Measurements from ENCODE around the gene ZFP92.
"Not testable (repeated sequence)": the region's sequence is repeated elsewhere in the genome, so short reads cannot be mapped to it uniquely, and the experiment has no call there.

Gene ZFP92

GRCh38 chrX:153387345-153387744 lies 23.9 kb upstream of the ZFP92 start:
- ATAC-seq (ENCODE audit: insufficient read depth, low read depth) (no peak), DNase-seq (no peak)
- Histone ChIP-seq H3K27ac (ENCODE audit: low read length) (no peak overlapping the region), H3K9me3 (ENCODE audit: insufficient read depth, low read length, severe bottlenecking) (peaks cover 2% of the 10 kb centered on the region), H3K36me3 (ENCODE audit: insufficient read depth, low read length) (no peaks in the 10 kb centered on the region), H3K9ac (ENCODE audit: low read depth, low read length) (no peak overlapping the region), H4K20me1 (ENCODE audit: insufficient read depth, low read length) (no peaks in the 10 kb centered on the region), H3K4me2 (ENCODE audit: insufficient read depth, low read length) (no peak overlapping the region), H3K4me1 (ENCODE audit: insufficient read depth, low read length) (no peaks in the 10 kb centered on the region), H2AFZ (ENCODE audit: low read depth, low read length) (no peak overlapping the region), H3K27me3 (ENCODE audit: insufficient read depth, low read length, poor library complexity) (no peaks in the 10 kb centered on the region), H3K4me3 (ENCODE audit: low read depth in 1 of 2, low read length in 2 of 2) (no peak overlapping the region), H3K79me2 (ENCODE audit: insufficient read depth, low read length) (no peaks in the 10 kb centered on the region)
- TF ChIP-seq EZH2 (IDR thresholded peaks at IDR 0.05; ENCODE audit: borderline replicate concordance, low read depth, low read length, severe bottlenecking): no peak
- TF ChIP-seq, protein P1, sequence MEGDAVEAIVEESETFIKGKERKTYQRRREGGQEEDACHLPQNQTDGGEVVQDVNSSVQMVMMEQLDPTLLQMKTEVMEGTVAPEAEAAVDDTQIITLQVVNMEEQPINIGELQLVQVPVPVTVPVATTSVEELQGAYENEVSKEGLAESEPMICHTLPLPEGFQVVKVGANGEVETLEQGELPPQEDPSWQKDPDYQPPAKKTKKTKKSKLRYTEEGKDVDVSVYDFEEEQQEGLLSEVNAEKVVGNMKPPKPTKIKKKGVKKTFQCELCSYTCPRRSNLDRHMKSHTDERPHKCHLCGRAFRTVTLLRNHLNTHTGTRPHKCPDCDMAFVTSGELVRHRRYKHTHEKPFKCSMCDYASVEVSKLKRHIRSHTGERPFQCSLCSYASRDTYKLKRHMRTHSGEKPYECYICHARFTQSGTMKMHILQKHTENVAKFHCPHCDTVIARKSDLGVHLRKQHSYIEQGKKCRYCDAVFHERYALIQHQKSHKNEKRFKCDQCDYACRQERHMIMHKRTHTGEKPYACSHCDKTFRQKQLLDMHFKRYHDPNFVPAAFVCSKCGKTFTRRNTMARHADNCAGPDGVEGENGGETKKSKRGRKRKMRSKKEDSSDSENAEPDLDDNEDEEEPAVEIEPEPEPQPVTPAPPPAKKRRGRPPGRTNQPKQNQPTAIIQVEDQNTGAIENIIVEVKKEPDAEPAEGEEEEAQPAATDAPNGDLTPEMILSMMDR (IDR thresholded peaks at IDR 0.05; ENCODE audit: borderline replicate concordance, extremely low read depth, low read length, poor library complexity, severe bottlenecking): no peak

DNA sequence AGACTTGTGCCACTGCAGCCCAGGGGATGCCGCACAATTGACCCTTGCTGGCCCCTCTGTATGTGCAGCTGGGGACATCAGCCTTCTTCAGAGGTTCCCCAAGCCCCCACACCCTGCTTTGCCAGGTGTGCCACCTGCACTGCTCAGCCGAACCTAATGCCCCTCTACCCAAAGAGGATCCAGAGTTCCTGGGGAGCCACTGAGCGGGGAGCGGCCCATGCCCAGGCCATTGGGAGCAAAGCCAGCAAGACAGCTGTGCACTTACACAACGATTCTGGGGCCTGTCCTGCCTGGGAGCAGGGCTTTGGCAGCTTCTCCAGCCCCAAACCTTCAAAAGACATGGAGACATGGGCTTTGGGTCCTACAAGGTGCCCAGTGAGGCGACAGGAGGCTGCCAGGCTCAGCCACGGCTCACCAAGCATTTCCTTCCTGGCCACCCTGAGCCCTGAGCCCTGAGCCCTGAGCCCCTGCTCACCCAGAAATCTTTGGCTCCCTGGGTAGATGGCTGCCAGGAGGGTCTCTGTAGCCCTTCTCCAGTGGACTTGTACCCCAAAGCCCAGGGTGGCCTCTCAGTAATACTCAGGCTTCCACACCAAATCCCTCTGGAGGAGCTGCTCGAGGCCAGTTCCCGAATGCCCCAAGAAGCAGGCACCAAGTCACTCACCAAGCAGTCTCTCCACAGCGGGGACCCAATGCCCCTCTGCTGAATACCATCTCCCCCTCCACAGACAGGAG lies 23.1 kb upstream of the ZFP92 start:
- H3K79me2 ChIP-seq (ENCODE audit: insufficient read depth, low read length): no peaks in the 10 kb centered on the region
- H3K9me3 ChIP-seq (ENCODE audit: insufficient read depth, low read length, severe bottlenecking): peaks cover 2% of the 10 kb centered on the region
- DNase-seq: no peak
- no peak overlapping the region for H3K4me3 ChIP-seq (ENCODE audit: low read depth in 1 of 2, low read length in 2 of 2)
- H4K20me1 ChIP-seq (ENCODE audit: insufficient read depth, low read length): no peaks in the 10 kb centered on the region
- H3K36me3 ChIP-seq (ENCODE audit: insufficient read depth, low read length): no peaks in the 10 kb centered on the region
- H2AFZ ChIP-seq (ENCODE audit: low read depth, low read length): no peak overlapping the region
- no peak overlapping the region for H3K9ac ChIP-seq (ENCODE audit: low read depth, low read length)
- no peak overlapping the region for H3K4me2 ChIP-seq (ENCODE audit: insufficient read depth, low read length)
- no peaks in the 10 kb centered on the region for H3K27me3 ChIP-seq (ENCODE audit: insufficient read depth, low read length, poor library complexity)
- no peak overlapping the region for H3K27ac ChIP-seq (ENCODE audit: low read length)
- TF ChIP-seq, protein P1 (IDR thresholded peaks at IDR 0.05; ENCODE audit: borderline replicate concordance, extremely low read depth, low read length, poor library complexity, severe bottlenecking): no peak
- no peak for TF ChIP-seq EZH2 (IDR thresholded peaks at IDR 0.05; ENCODE audit: borderline replicate concordance, low read depth, low read length, severe bottlenecking)
- no peak for ATAC-seq (ENCODE audit: insufficient read depth, low read depth)
- no peaks in the 10 kb centered on the region for H3K4me1 ChIP-seq (ENCODE audit: insufficient read depth, low read length)

- DNase-seq: no peak
- Histone ChIP-seq H3K4me2 (ENCODE audit: insufficient read depth, low read length) (no peak overlapping the region), H3K4me1 (ENCODE audit: insufficient read depth, low read length) (no peaks in the 10 kb centered on the region), H3K9me3 (ENCODE audit: insufficient read depth, low read length, severe bottlenecking) (peaks cover 2% of the 10 kb centered on the region), H3K27ac (ENCODE audit: low read length) (no peak overlapping the region), H3K9ac (ENCODE audit: low read depth, low read length) (no peak overlapping the region), H3K79me2 (ENCODE audit: insufficient read depth, low read length) (no peaks in the 10 kb centered on the region), H3K27me3 (ENCODE audit: insufficient read depth, low read length, poor library complexity) (no peaks in the 10 kb centered on the region), H2AFZ (ENCODE audit: low read depth, low read length) (no peak overlapping the region), H3K36me3 (ENCODE audit: insufficient read depth, low read length) (no peaks in the 10 kb centered on the region), H3K4me3 (ENCODE audit: low read depth in 1 of 2, low read length in 2 of 2) (no peak overlapping the region), H4K20me1 (ENCODE audit: insufficient read depth, low read length) (no peaks in the 10 kb centered on the region)
- ATAC-seq (ENCODE audit: insufficient read depth, low read depth): 0 out of 3 replicates have a peak, but pooled peaks have one; percentile 17
- TF ChIP-seq, protein P1 (IDR thresholded peaks at IDR 0.05; ENCODE audit: borderline replicate concordance, extremely low read depth, low read length, poor library complexity, severe bottlenecking): no peak
- no peak for TF ChIP-seq EZH2 (IDR thresholded peaks at IDR 0.05; ENCODE audit: borderline replicate concordance, low read depth, low read length, severe bottlenecking)
Observed at GRCh38 chrX:153388722-153389459, 22.4 kb upstream of the ZFP92 start.

GRCh38 chrX:153389460-153389768 lies 21.9 kb upstream of the ZFP92 start:
- H3K9me3 ChIP-seq (ENCODE audit: insufficient read depth, low read length, severe bottlenecking); ATAC-seq (ENCODE audit: insufficient read depth, low read depth); H3K79me2 ChIP-seq (ENCODE audit: insufficient read depth, low read length); H3K4me3 ChIP-seq (ENCODE audit: low read depth in 1 of 2, low read length in 2 of 2); H3K36me3 ChIP-seq (ENCODE audit: insufficient read depth, low read length); H3K27ac ChIP-seq (ENCODE audit: low read length); H3K9ac ChIP-seq (ENCODE audit: low read depth, low read length); H3K4me2 ChIP-seq (ENCODE audit: insufficient read depth, low read length); H2AFZ ChIP-seq (ENCODE audit: low read depth, low read length); H4K20me1 ChIP-seq (ENCODE audit: insufficient read depth, low read length); DNase-seq; H3K27me3 ChIP-seq (ENCODE audit: insufficient read depth, low read length, poor library complexity); H3K4me1 ChIP-seq (ENCODE audit: insufficient read depth, low read length): not testable (repeated sequence)
